ENCODE results near the gene SNX27.

The SNX27 gene

GRCh38 chr1:151708891-151709290, 97.0 kb downstream of the SNX27 start:
- Histone ChIP-seq H3K9ac (no peak overlapping the region), H3K4me2 (no peak overlapping the region)

DNA sequence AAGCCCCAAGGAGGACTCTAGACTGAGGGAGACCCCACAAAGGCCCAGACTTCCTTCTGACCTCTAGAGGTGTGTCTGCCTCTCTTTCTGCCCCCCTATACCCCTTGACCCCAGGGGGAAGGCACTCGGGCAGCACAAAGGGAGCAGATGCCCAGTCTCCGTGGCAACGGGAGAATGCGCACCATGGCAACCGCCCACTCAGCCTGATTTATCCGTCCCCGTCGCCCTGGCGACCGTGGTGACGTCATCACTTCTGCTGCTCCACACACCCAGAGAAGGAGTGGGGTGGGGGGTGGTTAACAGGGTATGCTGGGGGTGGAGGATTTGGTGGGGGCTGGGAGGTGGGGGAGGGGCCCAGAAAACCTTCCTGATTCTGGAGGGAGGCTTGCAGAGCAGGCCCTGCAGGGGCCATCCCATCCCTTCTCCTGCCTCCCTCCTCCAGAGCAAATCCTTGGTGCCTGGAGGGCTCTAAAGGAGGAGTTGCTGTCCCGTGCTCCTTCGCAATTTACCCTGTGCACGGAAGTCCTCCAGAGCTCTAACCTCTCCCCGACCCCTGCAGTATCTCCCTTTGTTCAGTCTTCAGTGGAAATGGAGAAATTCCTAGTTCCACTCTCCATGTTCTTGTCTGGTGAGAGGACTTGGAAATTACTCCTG, 98.5 kb downstream of the SNX27 start:
- Histone ChIP-seq H3K79me2 (ENCODE audit: insufficient read depth, low read depth) (no peaks in the 10 kb centered on the region), H3K27me3 (ENCODE audit: insufficient read depth, low read depth) (peaks cover 69% of the 10 kb centered on the region), H3K36me3 (ENCODE audit: insufficient read depth) (no peaks in the 10 kb centered on the region), H2AFZ (ENCODE audit: low read depth) (no peak overlapping the region), H3K9ac (no peak overlapping the region), H3K27ac (no peak overlapping the region), H3K4me3 (IDR thresholded peaks at IDR 0.05; ENCODE audit: insufficient read depth, low read depth, low read length) (no peak overlapping the region), H3K4me2 (no peak overlapping the region), H3K4me1 (ENCODE audit: low read depth, poor library complexity, severe bottlenecking) (no peaks in the 10 kb centered on the region), H4K20me1 (ENCODE audit: insufficient read depth) (no peaks in the 10 kb centered on the region)
- TF ChIP-seq, protein P1, sequence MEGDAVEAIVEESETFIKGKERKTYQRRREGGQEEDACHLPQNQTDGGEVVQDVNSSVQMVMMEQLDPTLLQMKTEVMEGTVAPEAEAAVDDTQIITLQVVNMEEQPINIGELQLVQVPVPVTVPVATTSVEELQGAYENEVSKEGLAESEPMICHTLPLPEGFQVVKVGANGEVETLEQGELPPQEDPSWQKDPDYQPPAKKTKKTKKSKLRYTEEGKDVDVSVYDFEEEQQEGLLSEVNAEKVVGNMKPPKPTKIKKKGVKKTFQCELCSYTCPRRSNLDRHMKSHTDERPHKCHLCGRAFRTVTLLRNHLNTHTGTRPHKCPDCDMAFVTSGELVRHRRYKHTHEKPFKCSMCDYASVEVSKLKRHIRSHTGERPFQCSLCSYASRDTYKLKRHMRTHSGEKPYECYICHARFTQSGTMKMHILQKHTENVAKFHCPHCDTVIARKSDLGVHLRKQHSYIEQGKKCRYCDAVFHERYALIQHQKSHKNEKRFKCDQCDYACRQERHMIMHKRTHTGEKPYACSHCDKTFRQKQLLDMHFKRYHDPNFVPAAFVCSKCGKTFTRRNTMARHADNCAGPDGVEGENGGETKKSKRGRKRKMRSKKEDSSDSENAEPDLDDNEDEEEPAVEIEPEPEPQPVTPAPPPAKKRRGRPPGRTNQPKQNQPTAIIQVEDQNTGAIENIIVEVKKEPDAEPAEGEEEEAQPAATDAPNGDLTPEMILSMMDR (conservative IDR thresholded peaks at IDR 0.05; ENCODE audit: low read depth, low read length) = no peak

More at GRCh38 chr1:151708891-151709290, 97.0 kb downstream of the SNX27 start:
- TF ChIP-seq, protein P1 (conservative IDR thresholded peaks at IDR 0.05; ENCODE audit: low read depth, low read length) = no peak
- Histone ChIP-seq H2AFZ (ENCODE audit: low read depth) (no peak overlapping the region), H3K79me2 (ENCODE audit: insufficient read depth, low read depth) (no peaks in the 10 kb centered on the region), H3K27me3 (ENCODE audit: insufficient read depth, low read depth) (peaks cover 55% of the 10 kb centered on the region), H3K27ac (no peak overlapping the region), H3K4me3 (IDR thresholded peaks at IDR 0.05; ENCODE audit: insufficient read depth, low read depth, low read length) (no peak overlapping the region), H4K20me1 (ENCODE audit: insufficient read depth) (no peaks in the 10 kb centered on the region), H3K36me3 (ENCODE audit: insufficient read depth) (no peaks in the 10 kb centered on the region), H3K4me1 (ENCODE audit: low read depth, poor library complexity, severe bottlenecking) (no peaks in the 10 kb centered on the region)

- Histone ChIP-seq H2AFZ (ENCODE audit: low read depth) (no peak overlapping the region), H3K79me2 (ENCODE audit: insufficient read depth, low read depth) (no peaks in the 10 kb centered on the region), H3K4me2 (no peak overlapping the region), H4K20me1 (ENCODE audit: insufficient read depth) (no peaks in the 10 kb centered on the region), H3K4me1 (ENCODE audit: low read depth, poor library complexity, severe bottlenecking) (no peaks in the 10 kb centered on the region), H3K27ac (no peak overlapping the region), H3K9ac (no peak overlapping the region), H3K4me3 (IDR thresholded peaks at IDR 0.05; ENCODE audit: insufficient read depth, low read depth, low read length) (no peak overlapping the region), H3K27me3 (ENCODE audit: insufficient read depth, low read depth) (peaks cover 78% of the 10 kb centered on the region), H3K36me3 (ENCODE audit: insufficient read depth) (no peaks in the 10 kb centered on the region)
- TF ChIP-seq, protein P1 (conservative IDR thresholded peaks at IDR 0.05; ENCODE audit: low read depth, low read length) = no peak
Measured at GRCh38 chr1:151711044-151711800, 99.4 kb downstream of the SNX27 start.

DNA sequence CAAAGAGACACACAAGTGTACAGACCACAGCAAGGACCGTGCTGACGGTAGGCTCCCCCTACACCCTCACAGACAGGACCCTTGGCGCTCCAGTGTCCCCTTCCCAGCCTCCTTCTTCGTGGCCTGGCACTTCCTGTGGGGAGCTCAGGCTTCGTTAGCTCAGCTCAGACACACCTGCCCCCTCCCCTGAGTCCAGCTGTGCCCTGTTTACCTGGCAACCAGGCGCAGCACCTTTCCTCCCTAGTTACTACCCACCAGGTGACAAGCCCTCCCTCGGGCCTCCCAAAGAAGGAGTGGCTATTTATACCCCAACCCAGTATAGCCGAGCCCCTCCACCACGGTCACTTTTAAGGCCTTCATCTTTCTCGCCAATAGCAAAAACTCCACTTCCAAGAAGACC, 100.1 kb downstream of the SNX27 start:
- Histone ChIP-seq H4K20me1 (ENCODE audit: insufficient read depth) (no peaks in the 10 kb centered on the region), H3K4me3 (IDR thresholded peaks at IDR 0.05; ENCODE audit: insufficient read depth, low read depth, low read length) (no peak overlapping the region), H3K27ac (no peak overlapping the region), H3K27me3 (ENCODE audit: insufficient read depth, low read depth) (peaks cover 83% of the 10 kb centered on the region), H3K4me1 (ENCODE audit: low read depth, poor library complexity, severe bottlenecking) (peaks cover 3% of the 10 kb centered on the region), H3K79me2 (ENCODE audit: insufficient read depth, low read depth) (no peaks in the 10 kb centered on the region), H2AFZ (ENCODE audit: low read depth) (no peak overlapping the region), H3K36me3 (ENCODE audit: insufficient read depth) (no peaks in the 10 kb centered on the region), H3K9ac (no peak overlapping the region), H3K4me2 (no peak overlapping the region)
- TF ChIP-seq, protein P1 (conservative IDR thresholded peaks at IDR 0.05; ENCODE audit: low read depth, low read length) = no peak
